Body of pancreas (tissue), 4 donors: ENCODE results near the gene G6PC3. TPM values are rescaled to one million over a fixed set of nuclear protein-coding genes. Genes with fewer than 3 reads are reported as not detected.

Source experiments
- ATAC-seq: fragments of 150-250 bp; one replicate; pipeline ENCODE4 v1.9.1; 2016
- DNase-seq, 4 donors: peaks; one replicate each; pipeline ENCODE4 v3.0.0-alpha.2; 2019
- H3K27ac ChIP-seq, 4 donors: fragments of 200-600 bp; sonication (generic); 1 replicate in 3 of 4; 2 replicates in 1 of 4; pipeline versions ENCODE4 v1.5.1 to v1.6.1; 2016 to 2019; ENCODE audit warnings: mild to moderate bottlenecking in 1 of 4, mixed read lengths in 1 of 4, moderate library complexity in 1 of 4
- H3K27me3 ChIP-seq, 2 donors: fragments of 200-600 bp; sonication (generic); one replicate each; pipeline ENCODE4 v1.6.0; 2016; ENCODE audit warnings: mild to moderate bottlenecking in 1 of 2
- H3K36me3 ChIP-seq, 2 donors: fragments of 200-600 bp; sonication (generic); replicated peaks in 1 of 2; 2 replicates each; pipeline ENCODE4 v1.5.1; 2016; ENCODE audit warnings: low read depth in 2 of 2; ENCODE audit not compliant: insufficient read depth in 1 of 2
- H3K4me1 ChIP-seq: fragments of 200-600 bp; sonication (generic); one replicate; pipeline ENCODE4 v1.6.0; 2016
- H3K4me3 ChIP-seq, 2 donors: fragments of 200-600 bp; sonication (generic); 1 replicate in 1 of 2; 2 replicates in 1 of 2; pipeline ENCODE4 v1.5.1; 2016 to 2019
- H3K9me3 ChIP-seq, 3 donors: fragments of 200-600 bp; sonication (generic); 1 replicate in 2 of 3; 2 replicates in 1 of 3; pipeline ENCODE4 v1.5.1; 2016
- POLR2A ChIP-seq, 3 donors: fragments of 450-650 bp; IDR thresholded peaks; one replicate each; pipeline ENCODE4 v1.6.1; 2016; ENCODE audit warnings: antibody characterized with exemption in 3 of 3, mild to moderate bottlenecking in 2 of 3
- WGBS, 2 donors: methylation state at CpG; one replicate each; pipeline ENCODE4 v1.1.5; 2017; 5-methylcytosine and 5-hydroxymethylcytosine counted together
- intact Hi-C: fragments of 100-400 bp; cut with DNase I; formaldehyde crosslinking; loops from one replicate; pipeline ENCODE4 v1.15.1; 2023
- total RNA-seq, 2 donors: library from RNA; depleted of rRNA; stranded (reverse); fragments of >200 nt; gene quantifications; one replicate each; pipeline ENCODE4 v1.1.0, GENCODE V29; 2016
- TF ChIP-seq, protein P1 (sequence below), 7 experiments: fragments of 450-650 bp in 4 of 7; fragments of 200-600 bp in 3 of 7; sonication (generic) in 3 of 7; IDR thresholded peaks; one replicate each; pipeline ENCODE4 v1.5.1; 2016 to 2019; ENCODE audit warnings: antibody characterized with exemption in 7 of 7

The G6PC3 gene
- total RNA-seq, 2 donors from 2014 or later: 11.9 to 12.9 TPM

DNA sequence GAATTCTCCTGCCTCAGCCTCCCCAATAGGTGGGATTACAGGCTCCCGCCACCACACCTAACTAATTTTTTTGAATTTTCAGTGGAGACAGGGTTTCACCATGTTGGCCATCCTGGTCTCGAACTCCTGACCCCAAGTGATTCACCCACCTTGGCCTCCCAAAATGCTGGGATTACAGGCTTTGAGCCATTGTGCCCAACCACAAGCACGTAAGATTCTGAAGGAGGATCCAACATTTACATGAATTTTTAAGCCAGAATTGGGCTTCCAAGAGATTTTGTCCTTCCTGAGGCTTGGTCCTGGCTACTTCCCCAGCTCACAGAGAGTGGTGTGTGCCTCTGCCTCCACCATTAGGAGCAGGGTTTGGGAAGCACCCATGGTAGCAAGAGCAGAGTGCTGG lies 11.1 kb downstream of the G6PC3 start:
- no peak overlapping the region for H3K4me3 ChIP-seq
- WGBS, 2 donors: 85 to 95% methylated on average over 3 of the region's 3 CpGs
- peaks cover 0 to 15% of the 10 kb centered on the region in 2 donors for H3K36me3 ChIP-seq
- ATAC-seq: no peak
- H3K9me3 ChIP-seq: no peaks in the 10 kb centered on the region
- intact Hi-C loops: no loop called here
- no peak overlapping the region for H3K27ac ChIP-seq
- no peak for TF ChIP-seq POLR2A (IDR thresholded peaks at IDR 0.05)
- TF ChIP-seq, protein P1, sequence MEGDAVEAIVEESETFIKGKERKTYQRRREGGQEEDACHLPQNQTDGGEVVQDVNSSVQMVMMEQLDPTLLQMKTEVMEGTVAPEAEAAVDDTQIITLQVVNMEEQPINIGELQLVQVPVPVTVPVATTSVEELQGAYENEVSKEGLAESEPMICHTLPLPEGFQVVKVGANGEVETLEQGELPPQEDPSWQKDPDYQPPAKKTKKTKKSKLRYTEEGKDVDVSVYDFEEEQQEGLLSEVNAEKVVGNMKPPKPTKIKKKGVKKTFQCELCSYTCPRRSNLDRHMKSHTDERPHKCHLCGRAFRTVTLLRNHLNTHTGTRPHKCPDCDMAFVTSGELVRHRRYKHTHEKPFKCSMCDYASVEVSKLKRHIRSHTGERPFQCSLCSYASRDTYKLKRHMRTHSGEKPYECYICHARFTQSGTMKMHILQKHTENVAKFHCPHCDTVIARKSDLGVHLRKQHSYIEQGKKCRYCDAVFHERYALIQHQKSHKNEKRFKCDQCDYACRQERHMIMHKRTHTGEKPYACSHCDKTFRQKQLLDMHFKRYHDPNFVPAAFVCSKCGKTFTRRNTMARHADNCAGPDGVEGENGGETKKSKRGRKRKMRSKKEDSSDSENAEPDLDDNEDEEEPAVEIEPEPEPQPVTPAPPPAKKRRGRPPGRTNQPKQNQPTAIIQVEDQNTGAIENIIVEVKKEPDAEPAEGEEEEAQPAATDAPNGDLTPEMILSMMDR (IDR thresholded peaks at IDR 0.05): no peak
- no peaks in the 10 kb centered on the region for H3K27me3 ChIP-seq
- H3K4me1 ChIP-seq: no peaks in the 10 kb centered on the region
- DNase-seq: no peak

DNA sequence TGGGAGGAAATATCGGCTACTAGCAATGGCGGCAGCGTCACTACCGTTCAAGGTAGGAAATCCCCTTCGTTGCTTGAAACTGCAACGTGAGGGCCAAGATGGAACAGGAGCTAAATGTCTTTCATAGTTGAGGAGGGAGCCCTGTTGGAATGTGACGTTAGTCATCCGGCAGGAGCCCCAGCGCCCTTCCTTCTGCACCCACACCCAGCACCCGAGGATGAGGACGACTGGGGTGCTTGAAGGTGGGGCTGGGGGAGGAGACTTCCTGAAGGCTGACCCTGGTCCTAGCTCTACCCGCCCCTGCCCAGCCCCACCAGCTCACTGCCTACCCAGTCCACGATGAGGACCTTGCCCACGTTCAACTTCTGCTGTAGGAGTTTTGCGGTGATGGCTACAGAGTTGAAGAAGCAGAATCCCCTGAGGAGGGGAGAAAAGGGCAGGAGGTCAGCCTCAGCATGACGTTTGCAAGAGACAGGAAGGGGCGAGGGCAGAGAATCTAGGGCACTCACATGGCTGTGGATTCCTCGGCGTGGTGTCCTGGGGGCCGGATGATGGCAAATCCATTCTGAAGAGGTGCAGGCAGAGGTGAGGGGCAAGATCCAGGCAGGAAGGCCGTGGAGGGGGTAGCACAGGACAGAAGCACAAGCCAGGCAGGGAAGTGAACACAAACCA lies 11.9 kb downstream of the G6PC3 start:
- Histone ChIP-seq H3K4me1 (no peaks in the 10 kb centered on the region), H3K36me3 (peaks cover 0 to 15% of the 10 kb centered on the region in 2 donors), H3K27me3 (no peaks in the 10 kb centered on the region), H3K27ac (no peak overlapping the region), H3K9me3 (no peaks in the 10 kb centered on the region), H3K4me3 (no peak overlapping the region)
- 81 to 91% methylated on average over 19 to 21 of the region's 21 CpGs for WGBS, 2 donors
- intact Hi-C loops: no loop called here
- ATAC-seq: no peak
- no peak for TF ChIP-seq POLR2A (IDR thresholded peaks at IDR 0.05)
- TF ChIP-seq, protein P1 (IDR thresholded peaks at IDR 0.05): no peak
- DNase-seq: no peak

DNA sequence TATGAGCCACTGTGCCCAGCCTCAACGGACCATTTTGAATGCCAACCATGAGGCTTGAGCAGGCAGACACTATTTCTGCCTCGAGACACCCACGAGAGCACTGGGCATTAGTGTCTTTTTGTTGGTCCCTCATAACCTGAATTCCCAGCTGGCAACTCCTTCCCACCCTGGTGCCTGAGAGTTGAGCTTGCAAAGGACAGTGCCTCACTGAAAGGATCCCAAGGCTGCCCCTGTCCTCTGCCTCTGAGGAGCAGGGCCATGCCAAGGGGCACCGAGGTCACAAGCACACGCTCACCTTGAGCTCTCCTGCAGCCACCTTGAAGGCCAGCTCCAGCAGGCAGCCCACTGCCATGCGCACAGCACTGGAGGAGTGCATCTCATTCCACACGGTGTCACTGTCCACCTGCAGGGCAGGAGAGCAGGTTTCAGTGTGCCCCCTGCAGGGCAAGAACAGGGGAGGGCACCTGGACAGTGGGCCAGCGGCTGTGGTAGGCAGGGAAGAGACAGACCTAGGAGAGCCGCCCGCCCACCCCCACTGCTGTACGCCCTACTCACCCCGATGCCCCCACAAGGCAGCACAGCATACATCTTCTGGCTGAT lies 12.8 kb downstream of the G6PC3 start:
- no peak for ATAC-seq
- TF ChIP-seq POLR2A (IDR thresholded peaks at IDR 0.05): no peak
- TF ChIP-seq, protein P1 (IDR thresholded peaks at IDR 0.05): peak in 3 of 7 experiments; percentile 27 to 48 (median 45)
- no peak for DNase-seq
- H3K4me1 ChIP-seq: no peaks in the 10 kb centered on the region
- H3K27ac ChIP-seq: no peak overlapping the region
- 77 to 80% methylated on average over 6 to 12 of the region's 12 CpGs for WGBS, 2 donors
- H3K4me3 ChIP-seq: no peak overlapping the region
- intact Hi-C loops: no loop called here
- peaks cover 0 to 10% of the 10 kb centered on the region in 2 donors for H3K36me3 ChIP-seq
- no peaks in the 10 kb centered on the region for H3K27me3 ChIP-seq
- no peaks in the 10 kb centered on the region for H3K9me3 ChIP-seq

DNA sequence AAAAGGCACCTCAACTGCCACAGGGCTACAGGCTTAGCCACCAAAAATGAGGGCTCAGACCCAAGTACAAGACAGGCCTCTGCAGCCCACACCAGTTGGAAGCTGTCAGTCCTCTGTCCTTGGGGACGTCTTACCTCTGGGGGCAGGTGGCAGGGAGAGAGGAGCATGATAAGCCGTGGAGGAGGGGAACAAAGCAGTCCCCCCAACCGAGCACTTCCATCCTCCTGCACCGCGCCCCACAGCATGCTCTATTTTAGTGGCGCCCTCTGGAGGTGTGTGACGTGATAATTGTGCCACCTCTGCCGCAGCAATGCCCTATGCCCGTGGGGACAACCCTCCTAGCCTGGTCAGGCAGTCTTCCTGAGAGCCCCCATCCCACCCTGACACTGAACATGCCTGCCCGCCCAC lies 13.6 kb downstream of the G6PC3 start:
- intact Hi-C loops: no loop called here
- WGBS, 2 donors: 67 to 77% methylated on average over 5 to 10 of the region's 10 CpGs

More for the DNA sequence above, 13.6 kb downstream of the G6PC3 start:
- Histone ChIP-seq H3K27ac (no peak overlapping the region), H3K9me3 (no peaks in the 10 kb centered on the region), H3K4me1 (no peaks in the 10 kb centered on the region), H3K4me3 (no peak overlapping the region), H3K27me3 (no peaks in the 10 kb centered on the region), H3K36me3 (peaks cover 0 to 14% of the 10 kb centered on the region in 2 donors)
- DNase-seq (peak in 1 of 4 donors; percentile 31), ATAC-seq (no peak)
- no peak for TF ChIP-seq POLR2A (IDR thresholded peaks at IDR 0.05)
- TF ChIP-seq, protein P1 (IDR thresholded peaks at IDR 0.05): peak in 3 of 7 experiments; percentile 13 to 18 (median 14)
